IMR-90 (cell line): Measurements from ENCODE around the gene SH3RF1.

Experiments
- CEBPB ChIP-seq: IDR thresholded peaks from 2 replicates; pipeline ENCODE4 v1.6.1; 2012; ENCODE audit warnings: low read depth, low read length, improper control_type of control experiment
- CHD1 ChIP-seq: IDR thresholded peaks from 2 replicates; pipeline ENCODE4 v1.6.1; 2012; ENCODE audit warnings: low read depth, low read length, improper control_type of control experiment
- CTCF ChIP-seq: conservative IDR thresholded peaks from 2 replicates; pipeline ENCODE4 v1.5.1; 2012; ENCODE audit warnings: mild to moderate bottlenecking, low read depth, low read length, improper control_type of control experiment
- ELK1 ChIP-seq: fragments of 150-350 bp; IDR thresholded peaks from 2 replicates; pipeline ENCODE4 v1.6.1; 2016; ENCODE audit warnings: low read depth, mild to moderate bottlenecking, low read length, moderate library complexity, borderline replicate concordance
- MAZ ChIP-seq: IDR thresholded peaks from 2 replicates; pipeline ENCODE4 v1.6.1; 2012; ENCODE audit warnings: low read depth, mild to moderate bottlenecking, low read length, improper control_type of control experiment, moderate library complexity, borderline replicate concordance
- POLR2A ChIP-seq: IDR thresholded peaks from 2 replicates; pipeline ENCODE4 v1.6.1; 2012; ENCODE audit warnings: mild to moderate bottlenecking, low read depth, low read length
- RAD21 ChIP-seq: IDR thresholded peaks from 2 replicates; pipeline ENCODE4 v1.6.1; 2012; ENCODE audit warnings: low read length, improper control_type of control experiment
- SMC3 ChIP-seq: fragments of 150-350 bp; IDR thresholded peaks from 2 replicates; pipeline ENCODE4 v1.6.1; 2016; ENCODE audit warnings: low read depth, mild to moderate bottlenecking, antibody characterized with exemption, low read length, moderate library complexity

GRCh38 chr4:169106696-169107229, 164.0 kb downstream of the SH3RF1 start:
- TF ChIP-seq POLR2A (no peak), CEBPB (no peak), SMC3 (no peak), CHD1 (no peak), CTCF (no peak), RAD21 (no peak), ELK1 (no peak), MAZ (no peak)
